ENCODE measurements around the gene TRIML1. TPM values are rescaled to one million over a fixed set of nuclear protein-coding genes. Genes with fewer than 3 reads are reported as not detected.

The TRIML1 gene
- total and polyA plus RNA-seq, 2 of the 8 experiments (the other 6 are each of a cell fraction or from before 2014, with no cell fraction given) = not detected

DNA sequence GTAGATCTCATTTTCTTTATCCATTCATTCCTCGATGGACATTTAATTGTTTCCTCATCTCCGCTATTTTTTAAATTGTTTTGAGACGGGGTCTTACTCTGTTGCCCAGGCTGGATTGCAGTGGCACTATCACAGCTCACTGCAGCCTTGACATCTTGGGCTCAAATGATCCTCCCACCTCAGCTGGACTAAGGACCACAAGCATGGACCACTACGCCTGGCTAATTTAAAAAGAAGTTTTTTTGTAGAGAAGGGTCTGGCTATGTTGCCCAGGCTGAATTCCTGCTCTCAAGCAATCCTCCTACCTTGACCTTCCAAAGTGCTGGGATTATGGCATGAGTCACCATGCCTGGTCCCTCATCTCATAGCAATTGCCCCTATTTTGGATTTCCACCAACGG is 7.0 kb upstream of the TRIML1 start:
- DNase-seq (ENCODE audit: low read depth in 1 of 2, low spot score in 2 of 2) (no peak), FAIRE-seq (no peak)
- H2BK12ac ChIP-seq (ENCODE audit: low read depth, low read length) = no peak overlapping the region
- 0 out of 2 replicates have a peak overlapping the region, but pooled peaks have one; percentile 13 for H2AK5ac ChIP-seq (ENCODE audit: low read depth, low read length)
- H3K4me1 ChIP-seq (replicated peaks in 1 of 4; ENCODE audit: control insufficient read depth in 3 of 4, insufficient read depth in 4 of 4, low read length in 3 of 4) = no peaks in the 10 kb centered on the region
- H2BK5ac ChIP-seq (ENCODE audit: low read depth, low read length) = no peak overlapping the region
- TF ChIP-seq, protein P1, sequence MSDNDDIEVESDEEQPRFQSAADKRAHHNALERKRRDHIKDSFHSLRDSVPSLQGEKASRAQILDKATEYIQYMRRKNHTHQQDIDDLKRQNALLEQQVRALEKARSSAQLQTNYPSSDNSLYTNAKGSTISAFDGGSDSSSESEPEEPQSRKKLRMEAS (IDR thresholded peaks at IDR 0.05) = no peak
- TF ChIP-seq TCF12 (IDR thresholded peaks at IDR 0.05; ENCODE audit: low read depth, low read length) (no peak), NANOG (IDR thresholded peaks at IDR 0.05; ENCODE audit: insufficient read depth, low read depth, low read length, poor library complexity, severe bottlenecking) (no peak), SIN3A (conservative IDR thresholded peaks at IDR 0.05 in 1 of 2, IDR thresholded peaks at IDR 0.05 in 1 of 2; ENCODE audit: low read depth in 1 of 2, low read length in 2 of 2) (no peak), YY1 (IDR thresholded peaks at IDR 0.05; ENCODE audit: low read depth, low read length) (no peak), RNF2 (IDR thresholded peaks at IDR 0.05; ENCODE audit: borderline replicate concordance, low read depth, low read length, missing control alignments, poor library complexity, severe bottlenecking) (no peak), NRF1 (IDR thresholded peaks at IDR 0.05; ENCODE audit: low read depth, low read length) (no peak), HDAC6 (IDR thresholded peaks at IDR 0.05; ENCODE audit: low read depth, low read length) (no peak), RFX5 (IDR thresholded peaks at IDR 0.05; ENCODE audit: borderline replicate concordance, low read depth, low read length) (no peak), SUZ12 (IDR thresholded peaks at IDR 0.05; ENCODE audit: low read length) (no peak), EP300 (IDR thresholded peaks at IDR 0.05; ENCODE audit: borderline replicate concordance in 1 of 2, low read depth in 2 of 2, low read length in 2 of 2) (no peak), KDM1A (IDR thresholded peaks at IDR 0.05; ENCODE audit: borderline replicate concordance, low read length) (no peak)
- no peaks in the 10 kb centered on the region for H3K36me3 ChIP-seq (ENCODE audit: control insufficient read depth in 2 of 4, insufficient read depth in 4 of 4, low read length in 3 of 4)
- H3K56ac ChIP-seq (replicated peaks; ENCODE audit: insufficient read length, low read depth, low read length) = no peak overlapping the region
- no peaks in the 10 kb centered on the region for H3K27me3 ChIP-seq (replicated peaks in 1 of 4; ENCODE audit: control insufficient read depth in 3 of 4, extremely low read depth in 1 of 4, insufficient read depth in 3 of 4, low read length in 3 of 4)
- no peak overlapping the region for H3K4me3 ChIP-seq (ENCODE audit: extremely low read depth in 1 of 4, insufficient read depth in 2 of 4, low read depth in 3 of 4, low read length in 4 of 4)
- no peaks in the 10 kb centered on the region for H4K20me1 ChIP-seq (replicated peaks in 1 of 2; ENCODE audit: control insufficient read depth in 1 of 2, insufficient read depth in 2 of 2, low read length in 2 of 2)
- H3K27ac ChIP-seq (ENCODE audit: low read depth, low read length) = no peak overlapping the region
- no peak overlapping the region for H3K4ac ChIP-seq (replicated peaks; ENCODE audit: insufficient read length, low read depth, low read length)
- no peaks in the 10 kb centered on the region for H3K79me2 ChIP-seq (ENCODE audit: control insufficient read depth in 1 of 2, insufficient read depth in 2 of 2, low read length in 2 of 2)
- 92% methylated on average over 5 of the region's 5 CpGs; no CpG with 5 or more reads in 1 of the 2 experiments for WGBS, 2 experiments (ENCODE audit: extremely low coverage in 1 of 2, insufficient coverage in 1 of 2, insufficient read length in 1 of 2, insufficient replicate concordance in 2 of 2, low coverage in 1 of 2, low lambda C conversion rate in 2 of 2, missing lambda C conversion rate in 1 of 2)
- H3K23ac ChIP-seq (ENCODE audit: insufficient read length) = no peak overlapping the region
- CTCF ChIA-PET (ENCODE audit: partially characterized antibody) = no interaction called here
- no peak overlapping the region for H2BK20ac ChIP-seq (ENCODE audit: low read length)
- H2BK120ac ChIP-seq (replicated peaks; ENCODE audit: low read depth, low read length) = no peak overlapping the region
- no peak overlapping the region for H4K5ac ChIP-seq (ENCODE audit: insufficient read length, low read depth, low read length)
- H3K18ac ChIP-seq (ENCODE audit: extremely low read depth, low read length) = no peak overlapping the region
- no peaks in the 10 kb centered on the region for H3K23me2 ChIP-seq (ENCODE audit: low read depth, low read length)
- no peak overlapping the region for H2AFZ ChIP-seq (ENCODE audit: low read length)
- POLR2A ChIA-PET (ENCODE audit: partially characterized antibody) = no interaction called here
- H2BK15ac ChIP-seq (ENCODE audit: low read length) = no peak overlapping the region
- H3K4me2 ChIP-seq (ENCODE audit: insufficient read depth in 1 of 2, low read depth in 2 of 2, low read length in 2 of 2) = no peak overlapping the region
- H3K79me1 ChIP-seq (ENCODE audit: low read depth, low read length) = no peaks in the 10 kb centered on the region
- H4K91ac ChIP-seq (replicated peaks; ENCODE audit: insufficient read length, low read length) = no peak overlapping the region
- H4K8ac ChIP-seq (ENCODE audit: extremely low read depth, insufficient read depth, low read length) = no peak overlapping the region; the same call in 1 of the 2 replicates
- no peak overlapping the region for H3K14ac ChIP-seq (ENCODE audit: insufficient read length)
- no peaks in the 10 kb centered on the region for H3K9me3 ChIP-seq (ENCODE audit: insufficient read depth in 2 of 2, low read depth in 1 of 2, low read length in 1 of 2)
- H3K9ac ChIP-seq (replicated peaks in 1 of 4; ENCODE audit: extremely low read depth in 1 of 4, low read depth in 3 of 4, low read length in 3 of 4) = no peak overlapping the region

Data from H1 (cell line).